ENCODE measurements around the gene PNMT.

The PNMT gene

GRCh38 chr17:39663688-39664580, 4.3 kb upstream of the PNMT start (continued):
- TF ChIP-seq ZNF280C (tag by site-specific recombination; IDR thresholded peaks at IDR 0.05) (no peak), ZNF692 (tag by site-specific recombination; IDR thresholded peaks at IDR 0.05) (no peak), ZNF600 (tag by site-specific recombination; IDR thresholded peaks at IDR 0.05) (peak; percentile 56; the same call in 1 of the 2 replicates), TRIM28 (IDR thresholded peaks at IDR 0.05; ENCODE audit: borderline replicate concordance, low read length) (peak; percentile 54; the same call in 1 of the 2 replicates), TCF7L2 (IDR thresholded peaks at IDR 0.05; ENCODE audit: borderline replicate concordance, low read depth, low read length) (no peak), PRDM10 (tag by site-specific recombination; IDR thresholded peaks at IDR 0.05) (peak; percentile 35), ZNF112 (tag by site-specific recombination; IDR thresholded peaks at IDR 0.05) (no peak), ZBTB20 (tag by site-specific recombination; IDR thresholded peaks at IDR 0.05) (peak; percentile 38; the same call in 1 of the 2 replicates), GLIS2 (tag by site-specific recombination; IDR thresholded peaks at IDR 0.05) (peak; percentile 86)

DNA sequence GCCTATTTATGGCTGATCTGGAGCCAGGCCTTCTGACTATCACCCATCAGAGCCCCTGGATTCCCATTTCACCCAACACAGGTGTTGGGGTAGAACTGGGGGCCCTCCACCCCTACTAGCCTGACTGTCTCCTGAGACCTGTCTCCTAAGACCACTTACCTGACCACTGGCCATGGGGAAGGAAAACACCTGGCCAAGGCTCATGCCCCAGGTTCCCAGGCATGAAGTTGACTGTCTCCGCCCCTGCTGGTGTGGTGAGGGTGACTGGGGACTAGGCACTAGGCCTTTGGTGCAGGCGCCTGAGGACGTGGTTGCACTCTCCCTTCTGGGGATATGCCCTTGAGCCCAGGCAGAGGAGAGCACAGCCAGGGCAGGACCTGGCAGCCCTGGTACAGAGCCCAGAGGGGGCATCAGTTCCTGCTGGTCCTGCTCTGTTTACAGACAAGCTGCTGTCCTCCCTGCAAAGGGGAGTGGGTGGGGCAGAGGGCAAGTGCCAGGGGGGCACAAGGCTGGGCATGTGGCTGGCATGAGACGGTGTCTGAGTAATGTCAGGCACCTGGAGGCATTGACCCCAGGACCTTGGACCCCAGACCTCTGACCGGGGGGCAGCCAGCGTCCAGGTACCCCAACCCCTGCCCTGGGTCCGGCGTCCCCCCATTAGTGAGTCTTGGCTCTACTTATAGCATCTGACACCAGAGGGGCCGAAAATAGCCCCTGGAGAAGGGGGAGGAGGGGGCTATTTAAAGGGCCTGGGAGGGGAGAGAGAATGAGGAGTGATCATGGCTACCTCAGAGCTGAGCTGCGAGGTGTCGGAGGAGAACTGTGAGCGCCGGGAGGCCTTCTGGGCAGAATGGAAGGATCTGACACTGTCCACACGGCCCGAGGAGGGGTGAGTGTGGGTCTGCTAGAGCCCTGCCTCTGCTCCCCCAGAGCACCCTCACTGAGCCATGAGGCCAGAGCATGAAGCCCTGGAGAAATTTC, 3.4 kb upstream of the PNMT start, which contains the start of gene TCAP:
Gene TCAP, plus strand, starts transcription at position 769 of the 981 bp plus-strand sequence. Its CDS starts 11 bp downstream, at position 780.
- H3K27ac ChIP-seq (ENCODE audit: extremely low read depth, low read depth, low read length) = no peak within 1 kb of the TSS
- ChIA-PET CTCF (interaction anchor here (0.9 to 11.6 kb wide), 3 partner anchors 14 to 42 kb away, joined by 3 to 168 read pairs (median 120); partner anchors contain the start of gene PPP1R1B), POLR2A (interaction anchor here (1.2 to 2.1 kb wide), 3 partner anchors 11 to 35 kb away, joined by 3 to 5 read pairs (median 5); partner anchors contain the start of genes ERBB2 and PGAP3)
- no peak for TF ChIP-seq ZSCAN5A (tag by site-specific recombination; IDR thresholded peaks at IDR 0.05)
- TF ChIP-seq ZNF311 (tag by site-specific recombination; IDR thresholded peaks at IDR 0.05; ENCODE audit: borderline replicate concordance) = no peak
- no peak for TF ChIP-seq ZNF2 (tag by site-specific recombination; IDR thresholded peaks at IDR 0.05)
- TF ChIP-seq, protein P1, sequence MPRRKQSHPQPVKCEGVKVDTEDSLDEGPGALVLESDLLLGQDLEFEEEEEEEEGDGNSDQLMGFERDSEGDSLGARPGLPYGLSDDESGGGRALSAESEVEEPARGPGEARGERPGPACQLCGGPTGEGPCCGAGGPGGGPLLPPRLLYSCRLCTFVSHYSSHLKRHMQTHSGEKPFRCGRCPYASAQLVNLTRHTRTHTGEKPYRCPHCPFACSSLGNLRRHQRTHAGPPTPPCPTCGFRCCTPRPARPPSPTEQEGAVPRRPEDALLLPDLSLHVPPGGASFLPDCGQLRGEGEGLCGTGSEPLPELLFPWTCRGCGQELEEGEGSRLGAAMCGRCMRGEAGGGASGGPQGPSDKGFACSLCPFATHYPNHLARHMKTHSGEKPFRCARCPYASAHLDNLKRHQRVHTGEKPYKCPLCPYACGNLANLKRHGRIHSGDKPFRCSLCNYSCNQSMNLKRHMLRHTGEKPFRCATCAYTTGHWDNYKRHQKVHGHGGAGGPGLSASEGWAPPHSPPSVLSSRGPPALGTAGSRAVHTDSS (tag by site-specific recombination; IDR thresholded peaks at IDR 0.05) = no peak
- TF ChIP-seq, protein P2, sequence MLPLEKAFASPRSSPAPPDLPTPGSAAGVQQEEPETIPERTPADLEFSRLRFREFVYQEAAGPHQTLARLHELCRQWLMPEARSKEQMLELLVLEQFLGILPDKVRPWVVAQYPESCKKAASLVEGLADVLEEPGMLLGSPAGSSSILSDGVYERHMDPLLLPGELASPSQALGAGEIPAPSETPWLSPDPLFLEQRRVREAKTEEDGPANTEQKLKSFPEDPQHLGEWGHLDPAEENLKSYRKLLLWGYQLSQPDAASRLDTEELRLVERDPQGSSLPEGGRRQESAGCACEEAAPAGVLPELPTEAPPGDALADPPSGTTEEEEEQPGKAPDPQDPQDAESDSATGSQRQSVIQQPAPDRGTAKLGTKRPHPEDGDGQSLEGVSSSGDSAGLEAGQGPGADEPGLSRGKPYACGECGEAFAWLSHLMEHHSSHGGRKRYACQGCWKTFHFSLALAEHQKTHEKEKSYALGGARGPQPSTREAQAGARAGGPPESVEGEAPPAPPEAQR (tag by site-specific recombination; IDR thresholded peaks at IDR 0.05) = no peak
- no peak for TF ChIP-seq ZBTB49 (tag by site-specific recombination; IDR thresholded peaks at IDR 0.05; ENCODE audit: low read depth)
- TF ChIP-seq ZNF768 (tag by site-specific recombination; IDR thresholded peaks at IDR 0.05) = no peak
- TF ChIP-seq ZNF366 (tag by site-specific recombination; conservative IDR thresholded peaks at IDR 0.05) = no peak
- no peak for TF ChIP-seq ZNF600 (tag by site-specific recombination; IDR thresholded peaks at IDR 0.05)

More for the DNA sequence above, 3.4 kb upstream of the PNMT start, which contains the start of gene TCAP:
- Histone ChIP-seq H3K36me3 (ENCODE audit: control insufficient read depth in 2 of 2, insufficient read depth in 1 of 2, low read length in 2 of 2) (peaks cover 3 to 31% of the 10 kb centered on the region in 2 experiments; a peak in 1 of 3 replicates), H3K9me3 (ENCODE audit: control insufficient read depth, insufficient read depth, low read depth, low read length) (no peaks in the 10 kb centered on the region), H3K4me1 (ENCODE audit: control insufficient read depth, insufficient read depth, low read length) (peaks cover 9% of the 10 kb centered on the region), H3K4me3 (ENCODE audit: low read depth, low read length) (no peak within 1 kb of the TSS)
